HG02610 (cell line): ENCODE data around the gene VPS51.

Source experiments
- ATAC-seq: cut with Tn5 transposase; IDR thresholded peaks from one replicate; pipeline ENCODE4 v1.9.1; 2021; ENCODE audit warnings: mild to moderate bottlenecking, moderate library complexity; ENCODE audit not compliant: unreplicated experiment

Gene VPS51

GRCh38 chr11:65095974-65096806 lies at the start of gene VPS51:
Gene VPS51 (plus strand): TSS chr11:65096214. CDS start chr11:65096251, 37 bp downstream.
- peak; percentile 71 for ATAC-seq

- no peak for ATAC-seq
These were observed 48.2 kb upstream of the VPS51 start for GRCh38 chr11:65047581-65048422.

GRCh38 chr11:65051398-65051858 lies 44.6 kb upstream of the VPS51 start:
- ATAC-seq = no peak

DNA sequence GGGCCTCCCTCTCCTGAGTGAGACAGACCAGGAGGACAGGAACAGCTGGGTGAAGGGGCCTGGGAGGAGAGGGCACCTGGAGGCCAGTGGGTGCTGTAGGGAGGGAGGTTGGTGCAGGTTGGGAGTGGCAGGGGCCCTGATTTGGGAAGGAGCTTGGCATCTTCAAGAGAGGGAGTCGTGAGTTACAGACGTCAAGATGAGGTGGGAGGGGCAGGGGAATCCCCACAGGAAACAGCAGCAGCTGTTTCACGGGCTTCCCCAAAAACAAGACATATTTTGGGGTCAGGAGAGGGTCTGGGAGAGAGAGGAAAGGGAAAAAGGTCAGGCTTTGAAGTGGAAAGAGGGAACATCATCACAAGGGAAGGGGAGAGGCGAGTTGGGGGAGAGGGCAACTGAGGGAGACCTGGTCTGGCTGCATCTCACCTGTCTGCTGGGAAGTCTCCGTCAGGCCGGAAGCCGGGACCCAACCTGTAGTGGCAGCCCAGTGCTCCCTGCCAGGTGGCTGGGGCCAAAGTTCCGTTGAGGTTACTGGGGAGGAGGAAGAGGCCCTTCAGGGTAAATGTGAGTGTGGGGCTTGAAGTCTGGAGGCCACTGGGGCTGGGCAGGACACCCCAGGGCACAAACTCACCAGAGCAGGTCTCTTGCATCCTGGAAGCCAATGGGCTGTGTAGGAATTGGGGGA lies 42.0 kb upstream of the VPS51 start:
- ATAC-seq = no peak

DNA sequence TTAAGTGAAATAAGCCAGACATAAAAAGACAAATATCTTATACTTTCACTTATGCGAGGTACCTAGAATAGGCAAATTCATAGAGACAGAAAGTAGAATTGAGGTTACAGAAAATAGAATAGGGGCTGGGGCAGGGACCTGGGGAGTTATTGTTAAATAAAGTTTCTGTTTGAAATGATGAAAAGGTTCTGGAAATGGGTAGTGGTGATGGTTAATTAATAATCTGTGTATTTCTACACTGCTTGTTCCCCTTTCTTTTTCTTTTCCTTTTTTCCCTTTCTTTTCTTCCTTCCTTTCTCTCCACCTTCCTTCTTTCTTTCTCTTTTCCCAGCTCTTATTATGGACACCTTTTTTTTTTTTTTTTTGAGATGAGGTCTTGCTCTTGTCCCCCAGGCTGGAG lies 40.5 kb upstream of the VPS51 start:
- no peak for ATAC-seq

GRCh38 chr11:65056999-65057398 lies 39.0 kb upstream of the VPS51 start:
- ATAC-seq = no peak

DNA sequence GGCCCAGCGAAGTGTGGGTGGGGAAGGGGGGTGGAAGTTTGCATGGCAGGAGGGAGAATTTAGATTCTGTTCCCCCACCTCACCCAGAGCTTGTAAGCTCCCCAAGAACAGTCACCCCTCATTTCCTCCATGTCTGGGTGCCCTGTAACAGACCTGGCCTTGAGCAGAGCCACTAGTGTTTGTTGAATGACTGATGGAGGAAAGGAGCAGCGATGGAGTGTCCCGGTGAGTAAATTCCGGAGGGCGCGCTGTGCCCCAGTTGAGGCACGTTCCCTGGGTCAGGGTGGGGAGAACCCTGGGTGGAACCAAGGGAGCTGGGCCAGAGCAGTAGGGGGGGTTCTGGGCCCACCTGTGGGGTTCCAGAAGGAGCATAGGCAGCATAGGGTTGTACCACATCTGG lies 38.5 kb upstream of the VPS51 start:
- no peak for ATAC-seq

GRCh38 chr11:65058012-65058411 lies 38.0 kb upstream of the VPS51 start:
- no peak for ATAC-seq

GRCh38 chr11:65058419-65059054 lies 37.5 kb upstream of the VPS51 start, which contains the start of gene NAALADL1:
Gene NAALADL1 (minus strand): TSS chr11:65058553. CDS start chr11:65058521, 32 bp downstream.
- ATAC-seq = no peak

DNA sequence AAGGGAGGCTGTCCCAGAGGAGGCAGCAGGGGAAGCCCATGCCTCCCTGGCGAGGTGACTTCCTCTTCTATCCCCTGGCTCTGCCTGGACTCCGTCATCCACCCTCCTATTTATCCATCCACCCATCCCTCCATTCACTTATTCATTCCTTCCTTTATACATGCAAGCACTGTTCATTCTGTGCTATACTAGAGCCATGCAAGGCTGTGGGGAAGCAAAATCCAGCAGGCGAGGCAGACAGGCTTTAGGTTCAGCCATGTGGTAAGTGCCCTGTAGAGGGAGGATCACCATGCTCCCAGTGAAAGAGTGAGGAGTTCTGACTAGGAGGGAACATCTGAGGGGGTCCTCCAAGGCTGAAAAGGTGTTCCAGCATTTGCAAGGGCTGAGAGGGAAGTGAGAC lies 36.5 kb upstream of the VPS51 start:
- no peak for ATAC-seq

GRCh38 chr11:65059959-65060824 lies 35.8 kb upstream of the VPS51 start:
- no peak for ATAC-seq

DNA sequence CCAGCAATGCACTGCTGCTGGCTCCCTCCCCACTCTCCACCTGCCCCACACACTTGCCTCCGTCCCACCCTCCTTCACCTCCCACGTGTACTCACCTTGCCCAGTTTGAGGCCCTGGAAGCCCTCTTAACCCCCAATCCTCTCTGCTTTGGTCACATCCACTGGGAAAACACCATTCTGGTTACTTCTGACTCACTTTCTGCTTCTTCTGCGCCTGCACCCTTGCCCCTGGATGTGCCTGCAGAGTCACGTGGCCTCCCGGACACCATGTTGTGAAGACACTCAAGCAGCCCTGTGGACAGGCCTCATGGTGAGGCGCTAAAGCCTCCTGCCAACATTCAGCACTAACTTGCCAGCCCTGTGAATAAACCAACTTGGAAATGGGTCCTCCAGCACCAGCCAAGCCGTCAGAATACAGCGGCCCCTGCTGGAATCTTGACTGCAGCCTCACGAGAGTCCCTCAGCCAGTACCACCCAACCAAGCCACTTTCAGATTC lies 35.1 kb upstream of the VPS51 start:
- ATAC-seq = no peak

- ATAC-seq = no peak
These were observed 32.5 kb upstream of the VPS51 start for GRCh38 chr11:65063532-65063931.

GRCh38 chr11:65064847-65065240 lies 31.2 kb upstream of the VPS51 start:
- no peak for ATAC-seq

GRCh38 chr11:65065851-65066250 lies 30.2 kb upstream of the VPS51 start:
- no peak for ATAC-seq

GRCh38 chr11:65066315-65066714 lies 29.7 kb upstream of the VPS51 start:
- no peak for ATAC-seq

- no peak for ATAC-seq
These were observed 29.2 kb upstream of the VPS51 start for GRCh38 chr11:65066805-65067291.

DNA sequence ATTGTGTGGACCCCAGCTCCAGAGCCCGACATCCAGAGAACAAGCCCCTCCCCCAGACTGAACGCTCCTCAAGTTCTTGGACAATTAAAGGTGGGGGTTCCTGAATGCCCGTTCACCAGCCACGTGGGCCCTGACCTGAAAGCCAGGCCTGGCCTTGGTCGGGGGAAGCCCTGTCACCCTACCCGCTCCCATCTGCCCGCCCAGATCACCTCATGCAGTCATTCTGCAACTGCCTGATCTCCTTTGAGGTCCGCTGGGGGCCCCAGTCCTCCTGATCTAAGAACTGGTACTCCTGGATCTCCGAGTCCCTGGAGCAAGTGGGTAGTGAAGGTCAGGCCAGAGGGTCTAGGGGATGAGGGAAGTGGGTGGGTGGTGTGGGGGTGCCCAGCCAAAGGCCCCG lies 28.6 kb upstream of the VPS51 start:
- ATAC-seq = no peak

GRCh38 chr11:65069217-65069616 lies 26.8 kb upstream of the VPS51 start:
- no peak for ATAC-seq
